Rectal smooth muscle tissue (tissue), 1 donor: ENCODE measurements around the gene TSHZ2.

Experiments
- H3K27ac ChIP-seq: one replicate; pipeline ENCODE4 v1.7.0; 2013; ENCODE audit warnings: low read depth, low read length, inconsistent platforms
- H3K27me3 ChIP-seq: one replicate; pipeline ENCODE4 v1.7.0; 2013; ENCODE audit warnings: low read length; ENCODE audit not compliant: control insufficient read depth, insufficient read depth
- H3K36me3 ChIP-seq: one replicate; pipeline ENCODE4 v1.7.0; 2013; ENCODE audit warnings: low read length; ENCODE audit not compliant: control insufficient read depth, insufficient read depth
- H3K4me1 ChIP-seq: one replicate; pipeline ENCODE4 v1.7.0; 2013; ENCODE audit warnings: low read length; ENCODE audit not compliant: control insufficient read depth, insufficient read depth
- H3K4me3 ChIP-seq: one replicate; pipeline ENCODE4 v1.7.0; 2013; ENCODE audit warnings: low read length
- H3K9ac ChIP-seq: one replicate; pipeline ENCODE4 v1.7.0; 2013; ENCODE audit warnings: low read length

The TSHZ2 gene

GRCh38 chr20:53210931-53211330, 238.8 kb downstream of the TSHZ2 start:
- Histone ChIP-seq H3K27me3 (no peaks in the 10 kb centered on the region), H3K9ac (no peak overlapping the region), H3K4me3 (no peak overlapping the region), H3K4me1 (no peaks in the 10 kb centered on the region), H3K27ac (no peak overlapping the region), H3K36me3 (no peaks in the 10 kb centered on the region)

GRCh38 chr20:53212018-53212417, 239.9 kb downstream of the TSHZ2 start:
- Histone ChIP-seq H3K4me3 (no peak overlapping the region), H3K9ac (no peak overlapping the region), H3K4me1 (no peaks in the 10 kb centered on the region), H3K27me3 (no peaks in the 10 kb centered on the region), H3K27ac (no peak overlapping the region), H3K36me3 (no peaks in the 10 kb centered on the region)

GRCh38 chr20:53214392-53214791, 242.2 kb downstream of the TSHZ2 start:
- H3K36me3 ChIP-seq = no peaks in the 10 kb centered on the region
- H3K4me1 ChIP-seq = no peaks in the 10 kb centered on the region
- H3K27ac ChIP-seq = no peak overlapping the region
- no peaks in the 10 kb centered on the region for H3K27me3 ChIP-seq
- no peak overlapping the region for H3K9ac ChIP-seq
- H3K4me3 ChIP-seq = no peak overlapping the region

- Histone ChIP-seq H3K27ac (no peak overlapping the region), H3K4me3 (no peak overlapping the region), H3K9ac (no peak overlapping the region)
These were observed 243.0 kb downstream of the TSHZ2 start for GRCh38 chr20:53215166-53215565.

GRCh38 chr20:53216478-53216855, 244.3 kb downstream of the TSHZ2 start:
- H3K9ac ChIP-seq = no peak overlapping the region
- no peaks in the 10 kb centered on the region for H3K4me1 ChIP-seq
- H3K36me3 ChIP-seq = no peaks in the 10 kb centered on the region
- no peak overlapping the region for H3K4me3 ChIP-seq
- no peak overlapping the region for H3K27ac ChIP-seq
- no peaks in the 10 kb centered on the region for H3K27me3 ChIP-seq

More at GRCh38 chr20:53215166-53215565, 243.0 kb downstream of the TSHZ2 start:
- H3K27me3 ChIP-seq = no peaks in the 10 kb centered on the region
- no peaks in the 10 kb centered on the region for H3K36me3 ChIP-seq
- no peaks in the 10 kb centered on the region for H3K4me1 ChIP-seq

- no peak overlapping the region for H3K27ac ChIP-seq
- no peaks in the 10 kb centered on the region for H3K4me1 ChIP-seq
- H3K9ac ChIP-seq = no peak overlapping the region
- no peak overlapping the region for H3K4me3 ChIP-seq
- no peaks in the 10 kb centered on the region for H3K36me3 ChIP-seq
- H3K27me3 ChIP-seq = no peaks in the 10 kb centered on the region
These were observed 244.9 kb downstream of the TSHZ2 start for GRCh38 chr20:53216856-53217576.

GRCh38 chr20:53220482-53221307, 248.5 kb downstream of the TSHZ2 start:
- Histone ChIP-seq H3K4me1 (no peaks in the 10 kb centered on the region), H3K9ac (no peak overlapping the region), H3K27ac (no peak overlapping the region), H3K36me3 (no peaks in the 10 kb centered on the region), H3K4me3 (no peak overlapping the region), H3K27me3 (no peaks in the 10 kb centered on the region)

GRCh38 chr20:53221731-53222130, 249.6 kb downstream of the TSHZ2 start:
- Histone ChIP-seq H3K27me3 (no peaks in the 10 kb centered on the region), H3K27ac (no peak overlapping the region), H3K4me3 (no peak overlapping the region), H3K4me1 (no peaks in the 10 kb centered on the region), H3K9ac (no peak overlapping the region), H3K36me3 (no peaks in the 10 kb centered on the region)

GRCh38 chr20:53222416-53222815, 250.3 kb downstream of the TSHZ2 start:
- no peak overlapping the region for H3K27ac ChIP-seq
- H3K27me3 ChIP-seq = no peaks in the 10 kb centered on the region
- H3K4me1 ChIP-seq = no peaks in the 10 kb centered on the region

GRCh38 chr20:53222932-53223331, 250.8 kb downstream of the TSHZ2 start:
- Histone ChIP-seq H3K9ac (no peak overlapping the region), H3K4me1 (no peaks in the 10 kb centered on the region), H3K4me3 (no peak overlapping the region), H3K36me3 (no peaks in the 10 kb centered on the region), H3K27ac (no peak overlapping the region), H3K27me3 (no peaks in the 10 kb centered on the region)

More at GRCh38 chr20:53222416-53222815, 250.3 kb downstream of the TSHZ2 start:
- Histone ChIP-seq H3K4me3 (no peak overlapping the region), H3K36me3 (no peaks in the 10 kb centered on the region), H3K9ac (no peak overlapping the region)

- no peaks in the 10 kb centered on the region for H3K27me3 ChIP-seq
- no peaks in the 10 kb centered on the region for H3K36me3 ChIP-seq
- no peak overlapping the region for H3K4me3 ChIP-seq
- H3K4me1 ChIP-seq = no peaks in the 10 kb centered on the region
- H3K9ac ChIP-seq = no peak overlapping the region
- no peak overlapping the region for H3K27ac ChIP-seq
These were observed 251.5 kb downstream of the TSHZ2 start for GRCh38 chr20:53223626-53224172.

- Histone ChIP-seq H3K27me3 (no peaks in the 10 kb centered on the region), H3K36me3 (no peaks in the 10 kb centered on the region), H3K27ac (no peak overlapping the region)
These were observed 252.7 kb downstream of the TSHZ2 start for GRCh38 chr20:53224851-53225250.

More at GRCh38 chr20:53224851-53225250, 252.7 kb downstream of the TSHZ2 start:
- H3K4me1 ChIP-seq = no peaks in the 10 kb centered on the region
- no peak overlapping the region for H3K9ac ChIP-seq
- no peak overlapping the region for H3K4me3 ChIP-seq
